H9 (cell line): ENCODE results near the gene CYP2R1. TPM values are rescaled to one million over a fixed set of nuclear protein-coding genes. Genes with fewer than 3 reads are reported as not detected.

Source experiments
- DNase-seq: peaks from one replicate; pipeline ENCODE4 v3.0.0-alpha.2; 2017
- H2AFZ ChIP-seq: one replicate; pipeline ENCODE4 v1.6.1; 2013; ENCODE audit warnings: mild to moderate bottlenecking, low read length, control low read depth, moderate library complexity
- H2AK5ac ChIP-seq: 2 replicates; pipeline ENCODE4 v1.6.1; 2013; ENCODE audit warnings: low read length, control low read depth, mixed read lengths; ENCODE audit not compliant: insufficient read length
- H2BK120ac ChIP-seq: one replicate; pipeline ENCODE4 v1.6.1; 2013; ENCODE audit warnings: low read depth, mild to moderate bottlenecking, low read length, control low read depth, inconsistent platforms; ENCODE audit not compliant: poor library complexity, severe bottlenecking
- H2BK12ac ChIP-seq: 2 replicates; pipeline ENCODE4 v1.6.1; 2013; ENCODE audit warnings: low read length, control low read depth, mixed read lengths, low read depth; ENCODE audit not compliant: insufficient read length
- H2BK15ac ChIP-seq: 2 replicates; pipeline ENCODE4 v1.6.1; 2013; ENCODE audit warnings: low read depth, low read length, control low read depth
- H2BK20ac ChIP-seq: one replicate; pipeline ENCODE4 v1.6.1; 2013; ENCODE audit warnings: low read depth, mild to moderate bottlenecking, low read length, control low read depth, inconsistent platforms; ENCODE audit not compliant: poor library complexity, severe bottlenecking
- H2BK5ac ChIP-seq: 2 replicates; pipeline ENCODE4 v1.6.1; 2013; ENCODE audit warnings: low read length, control low read depth, mixed read lengths; ENCODE audit not compliant: insufficient read length
- H3K14ac ChIP-seq: 2 replicates; pipeline ENCODE4 v1.6.1; 2013; ENCODE audit warnings: low read length, control low read depth; ENCODE audit not compliant: insufficient read depth
- H3K18ac ChIP-seq: 2 replicates; pipeline ENCODE4 v1.6.1; 2013; ENCODE audit warnings: low read depth, mild to moderate bottlenecking, mixed read lengths, low read length, control low read depth; ENCODE audit not compliant: insufficient read length
- H3K23ac ChIP-seq: 2 replicates; pipeline ENCODE4 v1.6.1; 2013; ENCODE audit warnings: low read length, control low read depth, mixed read lengths, low read depth; ENCODE audit not compliant: insufficient read length
- H3K23me2 ChIP-seq: 2 replicates; pipeline ENCODE4 v1.6.1; 2013; ENCODE audit warnings: low read depth, mild to moderate bottlenecking, mixed read lengths, low read length, control low read depth; ENCODE audit not compliant: insufficient read length, poor library complexity, severe bottlenecking
- H3K27ac ChIP-seq: 2 replicates; pipeline ENCODE4 v1.5.1; 2013; ENCODE audit warnings: low read length, control low read depth, mixed read lengths, low read depth; ENCODE audit not compliant: insufficient read length
- H3K27me3 ChIP-seq: 2 replicates; pipeline ENCODE4 v1.6.1; 2013; ENCODE audit warnings: low read length, control low read depth, inconsistent platforms; ENCODE audit not compliant: insufficient read depth
- H3K4ac ChIP-seq: 2 replicates; pipeline ENCODE4 v1.6.1; 2013; ENCODE audit warnings: low read depth, mild to moderate bottlenecking, control low read depth, inconsistent platforms, low read length, moderate library complexity
- H3K4me1 ChIP-seq: 2 replicates; pipeline ENCODE4 v1.6.1; 2013; ENCODE audit warnings: low read length, control low read depth, inconsistent platforms; ENCODE audit not compliant: insufficient read depth
- H3K4me2 ChIP-seq: 2 replicates; pipeline ENCODE4 v1.6.1; 2013; ENCODE audit warnings: low read length, control low read depth, mixed read lengths; ENCODE audit not compliant: insufficient read length, insufficient read depth
- H3K56ac ChIP-seq: 2 replicates; pipeline ENCODE4 v1.6.1; 2013; ENCODE audit warnings: low read depth, mild to moderate bottlenecking, mixed read lengths, low read length, control low read depth; ENCODE audit not compliant: insufficient read length
- H3K79me1 ChIP-seq: 2 replicates; pipeline ENCODE4 v1.6.1; 2013; ENCODE audit warnings: low read depth, mild to moderate bottlenecking, moderate library complexity, low read length, control low read depth, inconsistent platforms; ENCODE audit not compliant: insufficient read depth, poor library complexity, severe bottlenecking
- H3K79me2 ChIP-seq: 2 replicates; pipeline ENCODE4 v1.6.1; 2013; ENCODE audit warnings: low read length, control low read depth, inconsistent platforms; ENCODE audit not compliant: insufficient read depth
- H3K9ac ChIP-seq: 2 replicates; pipeline ENCODE4 v1.6.1; 2013; ENCODE audit warnings: low read length, control low read depth, mixed read lengths; ENCODE audit not compliant: insufficient read length; ENCODE audit errors: extremely low read depth
- H3K9me3 ChIP-seq: one replicate; pipeline ENCODE4 v1.6.1; 2013; ENCODE audit warnings: low read depth, low read length, inconsistent platforms; ENCODE audit not compliant: control insufficient read depth
- H3T11ph ChIP-seq: one replicate; pipeline ENCODE4 v1.6.1; 2013; ENCODE audit warnings: mild to moderate bottlenecking, low read length, control low read depth, inconsistent platforms
- H4K20me1 ChIP-seq: one replicate; pipeline ENCODE4 v1.6.1; 2013; ENCODE audit not compliant: control insufficient read depth, insufficient read length, insufficient read depth
- H4K5ac ChIP-seq: 2 replicates; pipeline ENCODE4 v1.6.1; 2013; ENCODE audit warnings: low read depth, mild to moderate bottlenecking, mixed read lengths, low read length, control low read depth; ENCODE audit not compliant: insufficient read length
- H4K8ac ChIP-seq: replicated peaks from 2 replicates; pipeline ENCODE4 v1.6.1; 2013; ENCODE audit warnings: low read length, control low read depth, mixed read lengths, low read depth; ENCODE audit not compliant: insufficient read length
- H4K91ac ChIP-seq: 2 replicates; pipeline ENCODE4 v1.6.1; 2013; ENCODE audit warnings: low read depth, mild to moderate bottlenecking, moderate library complexity, mixed read lengths, low read length, control low read depth; ENCODE audit not compliant: insufficient read length
- H3K27ac Mint-ChIP-seq, 3 experiments: 2 replicates in 2 of 3; 3 replicates in 1 of 3; pipeline ENCODE4 v1.8.0; 2020 to 2021; ENCODE audit warnings: mixed read lengths in 3 of 3, mild to moderate bottlenecking in 1 of 3, moderate library complexity in 1 of 3
- H3K27me3 Mint-ChIP-seq: 2 replicates; pipeline ENCODE4 v1.8.0; 2021; ENCODE audit warnings: low read depth, mild to moderate bottlenecking, moderate library complexity, mixed read lengths
- H3K36me3 Mint-ChIP-seq, 3 experiments: 2 replicates in 2 of 3; 3 replicates in 1 of 3; pipeline ENCODE4 v1.8.0; 2020 to 2021; ENCODE audit warnings: low read depth in 3 of 3, mixed read lengths in 3 of 3; ENCODE audit not compliant: insufficient read depth in 1 of 3
- H3K4me1 Mint-ChIP-seq, 2 experiments: 2 replicates each; pipeline ENCODE4 v1.8.0; 2020; ENCODE audit warnings: mixed read lengths in 2 of 2
- H3K4me3 Mint-ChIP-seq, 2 experiments: 2 replicates in 1 of 2; 3 replicates in 1 of 2; pipeline ENCODE4 v1.8.0; 2020 to 2021; ENCODE audit warnings: mild to moderate bottlenecking in 2 of 2, mixed read lengths in 2 of 2, moderate library complexity in 1 of 2
- H3K9me3 Mint-ChIP-seq, 2 experiments: 2 replicates in 1 of 2; 3 replicates in 1 of 2; pipeline ENCODE4 v1.8.0; 2020; ENCODE audit warnings: mild to moderate bottlenecking in 2 of 2, mixed read lengths in 2 of 2, moderate library complexity in 1 of 2
- CTCF ChIP-seq: fragments of 200-600 bp; sonication (generic); conservative IDR thresholded peaks from 3 replicates; pipeline ENCODE4 v1.8.0; 2021; ENCODE audit warnings: antibody characterized with exemption, mild to moderate bottlenecking
- WGBS: extraction: QIAGEN DNeasy Blood & Tissue Kit; methylation state at CpG from one replicate; pipeline ENCODE4 v1.1.7; 2013; ENCODE audit warnings: missing lambda C conversion rate, low lambda C conversion rate, mixed read lengths; ENCODE audit not compliant: insufficient read length; ENCODE audit errors: extremely low coverage; 5-methylcytosine and 5-hydroxymethylcytosine counted together
- total RNA-seq: library from RNA; stranded (reverse); gene quantifications from 2 replicates; pipeline ENCODE4 v1.2.1, GENCODE V29; 2021

Gene CYP2R1
- total RNA-seq, 1 experiment from 2014 or later: 10.3 TPM

DNA sequence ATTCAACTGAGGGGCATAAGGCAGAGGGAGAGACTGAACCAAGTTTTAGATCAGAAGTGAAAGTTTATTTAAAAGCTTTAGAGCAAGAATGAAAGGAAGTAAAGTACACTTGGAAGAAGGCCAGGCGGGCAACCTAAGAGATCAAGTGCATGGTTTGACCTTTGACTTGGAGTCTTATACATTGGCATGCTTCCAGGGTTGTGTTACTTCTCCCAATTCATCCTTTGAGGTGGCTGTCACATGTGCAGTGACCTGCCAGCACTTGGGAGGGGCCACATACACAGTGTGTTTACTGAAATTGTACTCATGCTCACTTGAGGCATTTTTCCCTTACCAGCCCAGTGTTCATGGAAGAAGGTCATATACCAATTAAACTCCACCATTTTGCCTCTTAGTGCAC, 30.4 kb downstream of the CYP2R1 start:
- Histone ChIP-seq H4K20me1 (no peaks in the 10 kb centered on the region), H2BK12ac (no peak overlapping the region), H3K14ac (no peak overlapping the region), H2BK20ac (no peak overlapping the region), H3K56ac (no peak overlapping the region), H3T11ph (no peak overlapping the region), H2AK5ac (no peak overlapping the region), H3K27ac (no peak overlapping the region), H3K79me1 (no peaks in the 10 kb centered on the region), H2BK15ac (no peak overlapping the region), H2BK120ac (no peak overlapping the region), H3K23me2 (no peaks in the 10 kb centered on the region), H4K8ac (no peak overlapping the region), H2AFZ (no peak overlapping the region), H3K4me1 (no peaks in the 10 kb centered on the region), H3K9me3 (no peaks in the 10 kb centered on the region), H4K91ac (no peak overlapping the region), H3K27me3 (no peaks in the 10 kb centered on the region), H3K23ac (no peak overlapping the region), H3K79me2 (no peaks in the 10 kb centered on the region), H2BK5ac (no peak overlapping the region), H3K18ac (no peak overlapping the region), H3K4ac (no peak overlapping the region), H4K5ac (no peak overlapping the region), H3K9ac (no peak overlapping the region), H3K4me2 (no peak overlapping the region)
- Mint-ChIP-seq H3K27me3 (no peaks in the 10 kb centered on the region), H3K9me3 (peaks cover 0 to 3% of the 10 kb centered on the region in 2 experiments; a peak in 3 of 5 replicates), H3K36me3 (peaks cover 5 to 17% (median 14%) of the 10 kb centered on the region in 3 experiments; a peak in 6 of 7 replicates), H3K4me1 (no peaks in the 10 kb centered on the region), H3K27ac (no peak overlapping the region), H3K4me3 (no peak overlapping the region)
- TF ChIP-seq CTCF: no peak
- DNase-seq: no peak
- WGBS: no CpG with 5 or more reads among the region's 1 CpG
